ENCODE data around the gene TCF21.

The TCF21 gene

GRCh38 chr6:133855991-133856370 lies 32.9 kb upstream of the TCF21 start:
- TF ChIP-seq CTCF (IDR thresholded peaks at IDR 0.05): no peak

GRCh38 chr6:133856911-133857310 lies 32.0 kb upstream of the TCF21 start:
- TF ChIP-seq CTCF (IDR thresholded peaks at IDR 0.05): no peak

- no peak for TF ChIP-seq CTCF (IDR thresholded peaks at IDR 0.05)
These were observed 31.2 kb upstream of the TCF21 start for GRCh38 chr6:133857696-133858095.

GRCh38 chr6:133863228-133863627 lies 25.7 kb upstream of the TCF21 start:
- no peak for TF ChIP-seq CTCF (IDR thresholded peaks at IDR 0.05)

- no peak for TF ChIP-seq CTCF (IDR thresholded peaks at IDR 0.05)
These were observed 23.2 kb upstream of the TCF21 start for GRCh38 chr6:133865680-133866079.

GRCh38 chr6:133871131-133871530 lies 17.8 kb upstream of the TCF21 start:
- no peak for TF ChIP-seq CTCF (IDR thresholded peaks at IDR 0.05)

GRCh38 chr6:133873538-133873937 lies 15.4 kb upstream of the TCF21 start:
- no peak for TF ChIP-seq CTCF (IDR thresholded peaks at IDR 0.05)

- no peak for TF ChIP-seq CTCF (IDR thresholded peaks at IDR 0.05)
These were observed 11.8 kb upstream of the TCF21 start for GRCh38 chr6:133877116-133877515.

Data from LNCAP (cell line).